Breast epithelium (tissue), 3 donors: ENCODE data around the gene TSR1.

Experiments used
- CTCF ChIP-seq, 3 donors: fragments of 450-650 bp; IDR thresholded peaks; one replicate each; pipeline ENCODE4 v1.5.1; 2016 to 2017; ENCODE audit warnings: antibody characterized with exemption in 3 of 3, mild to moderate bottlenecking in 3 of 3, moderate library complexity in 3 of 3
- POLR2A ChIP-seq: fragments of 450-650 bp; IDR thresholded peaks from one replicate; pipeline ENCODE4 v1.6.1; 2016; ENCODE audit warnings: antibody characterized with exemption, mild to moderate bottlenecking, moderate library complexity
- POLR2AphosphoS5 ChIP-seq, 3 donors: sonication (generic); formaldehyde crosslinking; IDR thresholded peaks; one replicate each; pipeline ENCODE4 v1.6.1; 2017; ENCODE audit warnings: antibody characterized with exemption in 3 of 3

- TF ChIP-seq CTCF (IDR thresholded peaks at IDR 0.05): no peak
- TF ChIP-seq POLR2A: no peak
- TF ChIP-seq POLR2AphosphoS5 (IDR thresholded peaks at IDR 0.05): no peak
These were observed 36.9 kb upstream of the TSR1 start for GRCh38 chr17:2373179-2373578.
